HL-60 (cell line): ENCODE data around the gene ARMC10.

Experiments
- CTCF ChIP-seq: IDR thresholded peaks from one replicate; pipeline ENCODE4 v1.5.1; 2011; ENCODE audit warnings: low read length, control low read depth, inconsistent platforms; ENCODE audit not compliant: insufficient read depth
- POLR2AphosphoS5 ChIP-seq: IDR thresholded peaks from 2 replicates; pipeline ENCODE4 v1.6.1; 2012; ENCODE audit warnings: low read depth
- REST ChIP-seq: IDR thresholded peaks from 2 replicates; pipeline ENCODE4 v1.6.1; 2012; ENCODE audit warnings: low read depth; ENCODE audit not compliant: insufficient replicate concordance

- TF ChIP-seq POLR2AphosphoS5 (no peak), CTCF (no peak), REST (no peak)
These were observed 55.0 kb downstream of the ARMC10 start for GRCh38 chr7:103129702-103130549.
